ENCODE measurements around the gene CCNB2.

Gene CCNB2

DNA sequence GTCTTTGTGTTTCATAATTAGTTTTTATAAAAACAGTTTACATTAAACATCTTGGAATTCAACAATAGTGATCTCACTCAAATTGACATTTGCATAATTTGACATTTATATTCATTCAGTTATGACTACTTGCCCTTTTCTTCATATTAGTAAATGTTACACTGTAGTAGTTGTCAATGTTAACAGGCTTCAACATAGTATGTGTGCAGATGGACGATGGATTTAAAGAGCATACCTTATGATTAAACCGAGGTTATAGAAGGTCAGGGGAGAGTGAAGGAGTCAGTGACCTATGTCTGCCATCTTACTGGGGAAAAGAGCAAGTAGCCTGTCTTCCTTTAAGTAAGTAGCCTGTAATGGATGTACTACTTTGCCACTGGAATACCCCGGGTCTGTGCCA, 8.5 kb upstream of the CCNB2 start:
- no peak overlapping the region for H3K4me3 ChIP-seq (IDR thresholded peaks at IDR 0.05; ENCODE audit: insufficient read depth, low read depth, low read length)
- no peaks in the 10 kb centered on the region; the same call in 1 of the 2 replicates for H3K36me3 ChIP-seq (ENCODE audit: insufficient read depth)
- TF ChIP-seq, protein P1, sequence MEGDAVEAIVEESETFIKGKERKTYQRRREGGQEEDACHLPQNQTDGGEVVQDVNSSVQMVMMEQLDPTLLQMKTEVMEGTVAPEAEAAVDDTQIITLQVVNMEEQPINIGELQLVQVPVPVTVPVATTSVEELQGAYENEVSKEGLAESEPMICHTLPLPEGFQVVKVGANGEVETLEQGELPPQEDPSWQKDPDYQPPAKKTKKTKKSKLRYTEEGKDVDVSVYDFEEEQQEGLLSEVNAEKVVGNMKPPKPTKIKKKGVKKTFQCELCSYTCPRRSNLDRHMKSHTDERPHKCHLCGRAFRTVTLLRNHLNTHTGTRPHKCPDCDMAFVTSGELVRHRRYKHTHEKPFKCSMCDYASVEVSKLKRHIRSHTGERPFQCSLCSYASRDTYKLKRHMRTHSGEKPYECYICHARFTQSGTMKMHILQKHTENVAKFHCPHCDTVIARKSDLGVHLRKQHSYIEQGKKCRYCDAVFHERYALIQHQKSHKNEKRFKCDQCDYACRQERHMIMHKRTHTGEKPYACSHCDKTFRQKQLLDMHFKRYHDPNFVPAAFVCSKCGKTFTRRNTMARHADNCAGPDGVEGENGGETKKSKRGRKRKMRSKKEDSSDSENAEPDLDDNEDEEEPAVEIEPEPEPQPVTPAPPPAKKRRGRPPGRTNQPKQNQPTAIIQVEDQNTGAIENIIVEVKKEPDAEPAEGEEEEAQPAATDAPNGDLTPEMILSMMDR (conservative IDR thresholded peaks at IDR 0.05; ENCODE audit: low read depth, low read length): no peak

DNA sequence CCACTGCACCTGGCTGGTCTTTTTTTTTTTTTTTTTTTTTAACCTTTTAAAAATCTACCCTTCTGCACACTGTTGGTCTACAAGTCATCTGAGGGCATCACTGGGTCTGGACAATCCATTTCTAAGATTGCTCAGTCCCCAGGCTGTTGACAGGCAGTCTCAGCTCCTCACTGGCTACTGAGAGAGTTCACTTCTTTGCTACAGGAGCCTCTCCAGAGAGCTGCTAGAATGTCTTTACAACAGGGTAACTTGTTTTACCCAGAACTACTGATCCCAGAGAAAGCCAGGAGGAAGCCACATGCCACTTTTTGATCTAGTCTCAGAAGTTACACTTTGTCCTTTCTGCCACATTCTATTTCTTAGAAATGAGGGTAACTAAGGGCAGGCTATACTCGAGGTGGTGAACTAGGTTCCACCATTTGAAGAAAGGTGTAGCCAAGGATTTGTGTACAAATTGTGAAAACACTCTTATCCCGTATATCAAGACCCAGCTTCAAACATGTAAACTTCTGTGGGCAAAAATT, 5.7 kb upstream of the CCNB2 start:
- Histone ChIP-seq H3K79me2 (ENCODE audit: insufficient read depth, low read depth) (no peaks in the 10 kb centered on the region), H3K36me3 (ENCODE audit: insufficient read depth) (no peaks in the 10 kb centered on the region; the same call in 1 of the 2 replicates), H3K9ac (no peak overlapping the region), H3K4me3 (IDR thresholded peaks at IDR 0.05; ENCODE audit: insufficient read depth, low read depth, low read length) (no peak overlapping the region), H3K4me2 (no peak overlapping the region), H3K4me1 (ENCODE audit: low read depth, poor library complexity, severe bottlenecking) (peaks cover 1% of the 10 kb centered on the region), H3K27ac (no peak overlapping the region), H3K27me3 (ENCODE audit: insufficient read depth, low read depth) (no peaks in the 10 kb centered on the region), H2AFZ (ENCODE audit: low read depth) (no peak overlapping the region), H4K20me1 (ENCODE audit: insufficient read depth) (no peaks in the 10 kb centered on the region)
- TF ChIP-seq, protein P1 (conservative IDR thresholded peaks at IDR 0.05; ENCODE audit: low read depth, low read length): no peak

More for the DNA sequence above, 8.5 kb upstream of the CCNB2 start:
- Histone ChIP-seq H3K27me3 (ENCODE audit: insufficient read depth, low read depth) (no peaks in the 10 kb centered on the region), H2AFZ (ENCODE audit: low read depth) (no peak overlapping the region), H3K27ac (no peak overlapping the region), H3K9ac (no peak overlapping the region), H3K79me2 (ENCODE audit: insufficient read depth, low read depth) (no peaks in the 10 kb centered on the region), H4K20me1 (ENCODE audit: insufficient read depth) (no peaks in the 10 kb centered on the region), H3K4me1 (ENCODE audit: low read depth, poor library complexity, severe bottlenecking) (no peaks in the 10 kb centered on the region), H3K4me2 (no peak overlapping the region)

DNA sequence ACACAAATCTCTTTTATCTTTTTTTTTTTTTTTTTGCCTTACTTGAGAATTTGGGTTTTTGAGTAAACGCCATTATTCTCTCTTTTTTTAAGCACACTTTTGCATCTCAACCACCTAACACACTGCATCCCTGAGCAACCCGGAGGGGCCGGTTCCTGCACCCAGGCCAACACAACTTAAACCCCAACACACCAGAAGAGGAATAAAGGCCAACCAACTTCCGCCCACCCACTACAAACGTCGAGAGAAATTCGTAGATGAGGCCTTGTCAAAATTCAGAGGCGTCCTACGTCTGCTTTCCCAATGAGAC, 389 bp upstream of the CCNB2 start:
- H3K9ac ChIP-seq: peak overlapping the region; percentile 85
- peak overlapping the region; percentile 92 for H2AFZ ChIP-seq (ENCODE audit: low read depth)
- no peaks in the 10 kb centered on the region for H3K27me3 ChIP-seq (ENCODE audit: insufficient read depth, low read depth)
- H3K4me2 ChIP-seq: peak overlapping the region; percentile 84
- H3K27ac ChIP-seq: peak overlapping the region; percentile 75
- peaks cover 18% of the 10 kb centered on the region for H3K4me1 ChIP-seq (ENCODE audit: low read depth, poor library complexity, severe bottlenecking)
- H3K36me3 ChIP-seq (ENCODE audit: insufficient read depth): no peaks in the 10 kb centered on the region
- H3K79me2 ChIP-seq (ENCODE audit: insufficient read depth, low read depth): peaks cover 25% of the 10 kb centered on the region
- no peaks in the 10 kb centered on the region for H4K20me1 ChIP-seq (ENCODE audit: insufficient read depth)
- TF ChIP-seq, protein P1 (conservative IDR thresholded peaks at IDR 0.05; ENCODE audit: low read depth, low read length): no peak
- H3K4me3 ChIP-seq (IDR thresholded peaks at IDR 0.05; ENCODE audit: insufficient read depth, low read depth, low read length): no peak overlapping the region

DNA sequence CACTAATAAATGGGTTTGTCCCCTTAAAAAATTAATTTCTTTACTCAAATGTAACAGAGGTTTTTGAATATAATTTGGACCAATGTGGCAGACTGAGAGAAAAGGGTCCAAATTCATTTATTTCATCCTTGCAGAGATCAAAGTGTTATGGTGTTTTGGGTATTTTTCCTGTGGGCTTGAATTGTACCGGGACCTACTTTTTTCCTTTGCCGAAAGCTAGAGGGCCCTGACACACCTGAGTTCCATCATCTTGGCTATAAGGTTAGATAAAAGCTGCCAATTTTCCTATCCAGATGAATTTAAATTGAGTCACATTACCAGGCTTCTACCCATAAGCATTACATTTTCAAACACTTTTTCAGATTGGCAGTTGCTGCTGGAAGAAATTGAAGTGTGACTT, 908 bp downstream of the CCNB2 start:
- Histone ChIP-seq H2AFZ (ENCODE audit: low read depth) (peak overlapping the region; percentile 92), H3K79me2 (ENCODE audit: insufficient read depth, low read depth) (peaks cover 25% of the 10 kb centered on the region), H4K20me1 (ENCODE audit: insufficient read depth) (no peaks in the 10 kb centered on the region), H3K36me3 (ENCODE audit: insufficient read depth) (no peaks in the 10 kb centered on the region), H3K4me3 (IDR thresholded peaks at IDR 0.05; ENCODE audit: insufficient read depth, low read depth, low read length) (no peak overlapping the region), H3K27me3 (ENCODE audit: insufficient read depth, low read depth) (no peaks in the 10 kb centered on the region), H3K4me2 (peak overlapping the region; percentile 84), H3K4me1 (ENCODE audit: low read depth, poor library complexity, severe bottlenecking) (peaks cover 18% of the 10 kb centered on the region), H3K9ac (peak overlapping the region; percentile 85), H3K27ac (peak overlapping the region; percentile 75; the same call in 1 of the 2 replicates)
- TF ChIP-seq, protein P1 (conservative IDR thresholded peaks at IDR 0.05; ENCODE audit: low read depth, low read length): no peak
